Lower leg skin (tissue), 3 donors: ENCODE measurements around the gene USP3.

Source experiments
- CTCF ChIP-seq, 3 donors: fragments of 450-650 bp; IDR thresholded peaks; one replicate each; pipeline ENCODE4 v1.5.1; 2016; ENCODE audit warnings: antibody characterized with exemption in 3 of 3, mild to moderate bottlenecking in 3 of 3, moderate library complexity in 2 of 3
- POLR2A ChIP-seq, 2 donors: fragments of 450-650 bp; IDR thresholded peaks; one replicate each; pipeline ENCODE4 v1.6.1; 2016 to 2017; ENCODE audit warnings: antibody characterized with exemption in 2 of 2, mild to moderate bottlenecking in 1 of 2, moderate library complexity in 1 of 2

GRCh38 chr15:63509056-63509954, 4.9 kb downstream of the USP3 start:
- TF ChIP-seq CTCF (IDR thresholded peaks at IDR 0.05) = no peak
- no peak for TF ChIP-seq POLR2A (IDR thresholded peaks at IDR 0.05)
